ENCODE results near the gene SLC6A4. TPM values are rescaled to one million over a fixed set of nuclear protein-coding genes. Genes with fewer than 3 reads are reported as not detected.

SLC6A4 gene
- total and polyA plus RNA-seq, 8 donors, result 0.38 to 52.3 (median 1.4) TPM

DNA sequence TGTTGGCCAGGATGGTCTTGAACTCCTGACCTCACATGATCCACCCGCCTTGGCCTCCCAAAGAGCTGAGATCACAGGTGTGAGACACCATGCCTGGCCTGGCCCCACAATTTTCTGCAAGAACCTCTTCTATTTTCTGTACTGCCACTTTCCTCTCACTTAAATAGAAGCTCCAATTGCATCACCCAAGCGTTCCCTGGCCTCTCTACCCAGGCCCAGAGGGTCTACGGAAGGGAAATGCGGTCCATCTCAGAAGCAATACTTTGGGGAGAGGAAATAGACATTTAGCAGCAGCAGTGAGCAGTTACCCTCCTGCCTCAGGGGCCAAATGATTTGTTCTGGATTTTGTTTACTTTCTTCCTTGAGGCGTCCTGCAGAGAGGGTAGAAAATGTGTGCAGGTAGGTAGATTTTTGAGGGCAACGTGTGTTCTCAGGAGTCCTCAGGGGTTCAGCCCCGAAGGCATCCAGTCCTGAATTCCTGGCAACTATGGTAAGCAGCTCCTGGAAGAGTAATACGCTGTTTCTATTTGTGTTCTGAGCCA lies 11.0 kb downstream of the SLC6A4 start:
- ATAC-seq, result no peak
- no peaks in the 10 kb centered on the region for H3K36me3 ChIP-seq
- no peaks in the 10 kb centered on the region for H3K9me3 ChIP-seq
- H3K27me3 ChIP-seq, result no peaks in the 10 kb centered on the region
- no peak for DNase-seq
- H3K4me1 ChIP-seq, result no peaks in the 10 kb centered on the region
- no peak overlapping the region for H3K27ac ChIP-seq
- intact Hi-C loops (cut with DNase I), result no loop called here
- no peak overlapping the region for H3K4me3 ChIP-seq
- TF ChIP-seq, protein P1, sequence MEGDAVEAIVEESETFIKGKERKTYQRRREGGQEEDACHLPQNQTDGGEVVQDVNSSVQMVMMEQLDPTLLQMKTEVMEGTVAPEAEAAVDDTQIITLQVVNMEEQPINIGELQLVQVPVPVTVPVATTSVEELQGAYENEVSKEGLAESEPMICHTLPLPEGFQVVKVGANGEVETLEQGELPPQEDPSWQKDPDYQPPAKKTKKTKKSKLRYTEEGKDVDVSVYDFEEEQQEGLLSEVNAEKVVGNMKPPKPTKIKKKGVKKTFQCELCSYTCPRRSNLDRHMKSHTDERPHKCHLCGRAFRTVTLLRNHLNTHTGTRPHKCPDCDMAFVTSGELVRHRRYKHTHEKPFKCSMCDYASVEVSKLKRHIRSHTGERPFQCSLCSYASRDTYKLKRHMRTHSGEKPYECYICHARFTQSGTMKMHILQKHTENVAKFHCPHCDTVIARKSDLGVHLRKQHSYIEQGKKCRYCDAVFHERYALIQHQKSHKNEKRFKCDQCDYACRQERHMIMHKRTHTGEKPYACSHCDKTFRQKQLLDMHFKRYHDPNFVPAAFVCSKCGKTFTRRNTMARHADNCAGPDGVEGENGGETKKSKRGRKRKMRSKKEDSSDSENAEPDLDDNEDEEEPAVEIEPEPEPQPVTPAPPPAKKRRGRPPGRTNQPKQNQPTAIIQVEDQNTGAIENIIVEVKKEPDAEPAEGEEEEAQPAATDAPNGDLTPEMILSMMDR (IDR thresholded peaks at IDR 0.05), result no peak

DNA sequence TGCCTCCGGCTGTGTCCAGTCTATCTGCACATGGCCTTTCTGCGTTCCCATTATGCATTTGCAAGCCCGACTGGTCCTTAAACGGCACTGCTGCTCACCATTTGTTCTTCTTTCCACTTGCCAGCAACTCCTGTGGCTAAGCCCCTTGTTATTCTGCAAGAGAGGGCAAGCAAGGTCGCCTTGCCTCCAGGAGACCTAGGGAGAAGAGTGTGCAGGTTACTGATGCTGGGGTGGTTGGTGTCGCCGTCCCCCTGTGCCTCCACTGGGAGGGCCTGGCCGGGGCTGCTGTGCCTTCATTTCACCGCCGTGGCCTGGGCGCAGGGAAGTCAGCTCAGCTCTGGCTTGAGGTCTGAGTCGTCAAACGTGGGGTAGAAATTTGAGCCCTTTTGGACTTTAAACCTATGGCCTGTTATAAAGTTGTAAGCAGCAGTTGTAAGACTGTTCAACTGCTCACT lies 12.7 kb downstream of the SLC6A4 start:
- TF ChIP-seq, protein P1 (IDR thresholded peaks at IDR 0.05), result no peak

DNA sequence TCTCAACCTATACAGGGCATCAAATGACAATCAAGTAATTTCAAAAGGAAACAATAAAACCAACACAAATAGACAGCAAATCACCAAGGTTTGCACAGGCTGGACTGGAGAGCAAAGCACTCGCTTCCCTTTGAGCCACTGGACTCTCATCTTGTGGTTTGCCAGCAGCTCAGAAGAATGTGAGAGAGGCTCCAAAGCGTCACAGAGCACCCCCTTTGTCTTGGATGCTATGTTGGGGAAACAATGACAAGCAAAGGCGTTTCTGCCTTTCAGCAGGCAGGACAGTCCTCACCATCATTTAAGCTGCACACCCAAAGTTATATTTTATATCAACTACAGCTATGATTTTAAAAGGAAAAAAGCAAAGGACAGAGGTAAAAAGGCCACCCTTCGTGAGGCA lies 13.2 kb downstream of the SLC6A4 start:
- TF ChIP-seq, protein P1 (IDR thresholded peaks at IDR 0.05), result no peak
- H3K27ac ChIP-seq, result no peak overlapping the region
- no peak overlapping the region for H3K4me3 ChIP-seq

More for the DNA sequence above, 12.7 kb downstream of the SLC6A4 start:
- intact Hi-C loops (cut with DNase I), result no loop called here
- Histone ChIP-seq H3K4me3 (no peak overlapping the region), H3K4me1 (no peaks in the 10 kb centered on the region), H3K36me3 (peaks cover 0 to 3% of the 10 kb centered on the region in 2 donors), H3K27me3 (no peaks in the 10 kb centered on the region), H3K27ac (no peak overlapping the region), H3K9me3 (no peaks in the 10 kb centered on the region)
- ATAC-seq (no peak), DNase-seq (no peak)

DNA sequence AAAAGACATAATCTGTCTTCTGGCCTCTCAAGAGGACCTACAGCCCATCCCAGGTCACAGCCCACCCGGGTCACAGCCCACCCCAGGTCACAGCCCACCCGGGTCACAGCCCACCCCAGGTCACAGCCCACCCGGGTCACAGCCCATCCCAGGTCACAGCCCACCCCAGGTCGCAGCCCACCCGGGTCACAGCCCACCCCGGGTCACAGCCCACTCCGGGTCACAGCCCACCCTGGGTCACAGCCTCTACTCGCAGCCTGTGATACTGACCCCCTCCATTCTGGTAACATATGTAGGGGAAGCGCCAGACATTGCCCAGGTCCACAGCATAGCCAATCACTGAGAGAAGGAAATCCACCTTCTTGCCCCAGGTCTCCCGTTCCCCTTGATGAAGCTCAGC lies 14.2 kb downstream of the SLC6A4 start:
- no peak for DNase-seq
- no peak overlapping the region for H3K27ac ChIP-seq

More for the DNA sequence above, 13.2 kb downstream of the SLC6A4 start:
- intact Hi-C loops (cut with DNase I), result no loop called here
- ATAC-seq (no peak), DNase-seq (no peak)
- no peaks in the 10 kb centered on the region for H3K9me3 ChIP-seq
- peaks cover 0 to 3% of the 10 kb centered on the region in 2 donors for H3K36me3 ChIP-seq
- H3K27me3 ChIP-seq, result no peaks in the 10 kb centered on the region
- H3K4me1 ChIP-seq, result no peaks in the 10 kb centered on the region

DNA sequence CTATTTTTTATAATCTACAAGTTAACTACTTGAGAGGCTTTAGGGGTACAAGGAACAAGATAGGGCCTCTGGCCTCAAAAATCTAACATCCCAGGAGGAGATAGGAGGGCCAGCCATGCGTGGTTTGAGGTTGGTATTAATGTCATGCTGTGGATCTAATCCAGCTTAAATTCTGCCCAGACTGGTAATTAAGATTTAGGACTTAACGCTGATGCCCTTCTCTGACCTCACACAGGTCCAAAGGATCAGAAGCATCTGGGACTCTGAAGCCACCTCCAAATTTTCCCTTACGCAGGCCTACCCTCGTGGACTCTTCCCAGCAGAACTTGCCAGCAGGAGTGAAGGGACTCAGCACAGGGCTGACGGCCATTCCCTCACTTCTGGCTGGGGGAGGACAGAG lies 15.1 kb downstream of the SLC6A4 start:
- no peak overlapping the region for H3K27ac ChIP-seq

More for the DNA sequence above, 14.2 kb downstream of the SLC6A4 start:
- Histone ChIP-seq H3K4me3 (no peak overlapping the region), H3K36me3 (peaks cover 0 to 3% of the 10 kb centered on the region in 2 donors), H3K4me1 (no peaks in the 10 kb centered on the region), H3K9me3 (no peaks in the 10 kb centered on the region), H3K27me3 (no peaks in the 10 kb centered on the region)
- no peak for ATAC-seq
- TF ChIP-seq, protein P1 (IDR thresholded peaks at IDR 0.05), result no peak
- intact Hi-C loops (cut with DNase I), result no loop called here

More for the DNA sequence above, 15.1 kb downstream of the SLC6A4 start:
- DNase-seq (no peak), ATAC-seq (no peak)
- H3K27me3 ChIP-seq, result no peaks in the 10 kb centered on the region
- no peaks in the 10 kb centered on the region for H3K4me1 ChIP-seq
- H3K9me3 ChIP-seq, result no peaks in the 10 kb centered on the region
- TF ChIP-seq, protein P1 (IDR thresholded peaks at IDR 0.05), result no peak
- intact Hi-C loops (cut with DNase I), result no loop called here
- no peak overlapping the region for H3K4me3 ChIP-seq
- peaks cover 0 to 3% of the 10 kb centered on the region in 2 donors for H3K36me3 ChIP-seq
